Measurements from ENCODE around the gene KCNA5.

The KCNA5 gene

DNA sequence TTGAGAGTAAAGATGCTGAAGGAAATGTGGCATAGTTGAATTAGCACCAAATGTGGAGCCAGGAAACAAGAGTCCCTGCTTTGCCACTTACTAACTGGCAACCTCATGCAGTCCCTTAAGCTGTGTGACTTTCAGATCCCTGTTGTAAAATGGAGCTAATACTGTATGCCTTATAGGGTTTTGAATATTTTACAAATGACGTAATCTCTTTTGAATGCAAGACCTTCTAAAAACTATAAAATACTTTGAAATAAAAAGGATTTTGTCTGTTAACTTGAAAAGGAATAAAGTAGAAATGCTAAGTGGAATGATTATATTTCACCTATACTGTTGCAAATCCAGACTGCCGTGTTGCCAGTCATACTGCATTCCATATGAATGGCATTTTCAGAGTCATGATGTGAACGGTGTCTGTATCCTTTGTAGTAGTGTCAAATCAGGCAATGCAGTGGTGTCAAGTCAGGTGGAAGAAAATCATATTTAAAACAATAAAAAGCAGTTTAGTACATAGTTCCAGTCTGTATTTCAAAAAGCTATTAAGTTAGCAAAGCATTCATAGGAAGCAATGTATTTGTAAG, 21.3 kb downstream of the KCNA5 start:
- no peak for DNase-seq (ENCODE audit: low read depth)

- DNase-seq (ENCODE audit: low read depth): no peak
Measured at GRCh38 chr12:5066251-5066650, 22.6 kb downstream of the KCNA5 start.

- no peak for DNase-seq (ENCODE audit: low read depth)
Measured at GRCh38 chr12:5068126-5068525, 24.4 kb downstream of the KCNA5 start.

GRCh38 chr12:5068619-5069018, 24.9 kb downstream of the KCNA5 start:
- DNase-seq (ENCODE audit: low read depth): no peak

DNA sequence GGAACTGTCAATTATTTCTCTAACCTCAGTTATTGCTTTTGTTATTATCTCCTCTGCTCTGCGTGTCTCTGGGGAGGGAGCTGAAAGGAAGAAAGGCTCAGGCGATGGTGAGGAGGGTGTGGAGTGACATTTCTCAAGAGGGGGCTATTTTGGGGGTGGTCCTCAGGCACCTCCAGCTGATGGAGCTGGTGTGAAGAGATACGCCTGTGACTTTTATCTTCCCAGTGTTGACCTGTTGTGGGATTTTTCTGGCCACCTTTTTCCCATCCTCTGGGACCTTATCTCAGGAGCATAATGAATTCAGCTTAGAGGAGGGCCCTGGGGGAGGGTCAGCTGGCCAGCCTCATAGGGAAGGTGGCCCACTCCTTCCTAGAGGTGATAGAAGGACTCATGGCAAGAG, 26.4 kb downstream of the KCNA5 start:
- DNase-seq (ENCODE audit: low read depth): no peak

DNA sequence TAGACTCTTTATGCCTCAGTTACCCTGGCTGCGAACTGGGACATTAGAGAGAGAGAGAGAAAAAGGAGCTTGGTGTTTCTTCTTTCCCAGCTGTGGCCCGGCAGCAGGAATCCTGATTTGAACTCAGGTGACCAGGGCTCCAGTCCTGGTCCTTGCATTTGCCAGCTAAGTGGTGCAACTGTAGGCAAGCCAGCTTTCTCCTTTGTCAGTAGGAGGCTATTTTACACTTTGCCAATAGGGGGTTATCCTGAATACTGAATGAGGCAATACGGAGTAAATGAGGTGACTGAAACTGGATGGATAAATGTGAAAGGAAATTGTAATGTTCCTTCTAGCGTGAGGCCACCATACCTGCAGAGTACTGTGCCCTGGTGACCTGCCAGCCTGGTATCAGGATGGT, 27.8 kb downstream of the KCNA5 start:
- DNase-seq (ENCODE audit: low read depth): no peak

GRCh38 chr12:5072311-5072710, 28.6 kb downstream of the KCNA5 start:
- no peak for DNase-seq (ENCODE audit: low read depth)

DNA sequence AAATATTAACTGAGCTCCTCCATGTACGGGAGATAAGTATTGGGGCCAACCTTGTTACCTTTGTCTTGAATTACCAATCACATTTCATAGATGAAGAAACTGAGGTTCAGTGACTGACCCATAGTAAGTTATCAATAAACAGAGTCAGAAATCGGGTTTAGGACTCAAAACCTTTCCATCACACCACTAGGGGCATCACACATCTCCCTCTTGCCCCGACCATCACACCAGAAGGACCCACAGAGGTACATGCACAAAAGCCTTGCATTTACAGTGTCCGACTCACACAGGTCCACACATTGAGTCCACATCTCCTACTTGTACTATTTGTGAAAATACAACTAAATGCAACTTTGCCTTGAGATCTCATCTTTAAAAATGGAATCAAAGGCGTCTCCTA, 29.4 kb downstream of the KCNA5 start:
- DNase-seq (ENCODE audit: low read depth): no peak

DNA sequence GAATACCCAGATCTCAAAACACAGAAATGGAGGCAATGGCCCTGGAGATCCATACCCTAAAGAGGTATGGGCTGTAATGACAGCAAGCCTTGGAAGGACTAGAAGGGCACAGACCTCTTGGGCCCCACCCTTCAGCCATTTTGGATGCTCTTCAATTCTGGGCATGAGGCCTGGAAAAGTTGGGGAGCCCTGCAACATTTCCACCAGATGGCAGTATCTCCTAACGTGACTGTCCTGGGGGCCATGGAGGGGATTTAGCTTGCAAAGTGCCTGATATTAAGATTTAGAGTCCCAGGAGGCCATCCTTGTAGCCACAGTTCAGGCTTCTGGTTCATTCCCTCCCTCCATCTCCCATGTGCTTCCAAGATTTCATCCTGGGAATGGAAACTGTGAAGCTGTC, 30.2 kb downstream of the KCNA5 start:
- no peak for DNase-seq (ENCODE audit: low read depth)

- DNase-seq (ENCODE audit: low read depth): no peak
Measured at GRCh38 chr12:5076761-5077160, 33.1 kb downstream of the KCNA5 start.

GRCh38 chr12:5078423-5078822, 34.7 kb downstream of the KCNA5 start:
- DNase-seq (ENCODE audit: low read depth): no peak

DNA sequence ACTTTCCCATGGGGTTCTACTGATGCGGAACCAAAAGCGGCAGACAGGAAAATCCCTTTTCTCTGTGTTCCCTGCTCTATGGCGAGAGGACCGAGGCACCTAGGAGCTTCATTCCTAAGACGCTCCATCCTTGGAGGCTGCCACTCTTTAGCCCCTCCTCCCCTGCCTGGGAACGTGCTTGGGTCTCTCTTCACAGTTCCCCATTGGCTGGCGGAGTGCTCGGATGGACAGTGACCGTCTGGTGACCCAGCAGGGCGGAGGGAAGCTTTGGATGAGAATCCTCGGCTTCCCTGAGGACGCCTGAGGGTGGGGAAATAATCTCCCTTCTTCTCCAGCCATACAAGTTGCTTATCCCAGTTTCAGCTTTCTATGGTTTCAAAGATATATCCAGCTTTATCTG, 37.3 kb downstream of the KCNA5 start:
- no peak for DNase-seq (ENCODE audit: low read depth)

DNA sequence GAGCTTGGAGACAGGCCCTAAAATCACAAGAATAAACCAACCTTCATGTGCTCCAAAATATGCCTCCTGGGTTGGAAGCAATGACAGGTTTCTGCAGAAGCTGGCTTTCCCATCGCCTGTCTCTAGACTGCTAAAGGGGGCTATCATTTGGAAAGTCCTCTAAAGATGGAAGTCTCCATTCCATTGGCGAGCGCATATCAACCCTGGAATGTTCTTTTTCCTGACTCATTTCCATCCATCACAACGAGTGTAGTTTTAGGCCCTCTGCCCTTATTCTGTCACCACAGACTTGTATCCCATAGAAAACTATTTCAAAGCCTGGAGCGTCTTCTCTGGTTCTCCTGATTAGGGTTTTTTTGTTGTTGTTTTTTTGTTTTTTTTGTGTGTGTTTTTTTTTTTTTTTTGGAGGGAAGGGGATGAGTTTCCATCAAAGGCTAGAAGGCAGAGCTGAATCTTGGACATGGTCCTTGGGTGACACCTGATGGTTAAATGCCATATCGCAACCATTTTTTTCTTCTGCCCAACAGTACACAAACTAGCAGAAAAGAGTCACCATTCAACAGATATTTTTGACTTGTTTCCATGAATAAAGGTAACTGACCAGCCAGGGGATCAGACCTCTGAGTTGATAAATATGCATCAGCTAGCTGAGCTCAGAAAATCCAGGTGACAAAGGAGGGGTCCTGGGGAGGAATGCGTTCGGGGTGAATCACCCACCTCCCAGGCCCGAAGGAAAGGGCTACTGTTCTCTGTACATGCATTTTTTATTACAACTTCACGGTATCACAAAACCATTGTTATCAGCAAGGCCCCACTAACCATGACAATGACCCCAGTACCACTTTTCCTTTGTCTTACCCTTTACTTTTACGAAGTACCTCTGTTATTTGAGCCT, 40.5 kb downstream of the KCNA5 start:
- DNase-seq (ENCODE audit: low read depth): no peak

DNA sequence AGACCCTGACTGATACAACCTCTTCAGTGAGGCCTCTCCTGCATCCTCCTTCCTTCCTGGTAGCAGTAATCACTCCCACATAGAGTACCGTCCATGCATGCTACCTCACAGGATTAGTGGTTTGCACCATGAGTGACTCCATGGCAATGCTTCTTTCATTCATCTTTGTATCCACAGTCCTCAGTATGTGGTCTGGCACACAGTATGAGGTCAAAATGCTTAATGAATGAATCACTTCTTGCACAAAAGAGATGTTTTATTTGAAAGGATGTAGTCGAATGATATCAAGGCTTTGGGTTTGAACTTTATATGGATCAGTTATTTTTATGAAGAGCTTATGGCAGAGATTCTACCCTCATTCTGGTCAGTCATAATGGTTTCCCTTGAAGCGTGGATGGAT, 42.2 kb downstream of the KCNA5 start:
- no peak for DNase-seq (ENCODE audit: low read depth)

GRCh38 chr12:5087831-5088554, 44.3 kb downstream of the KCNA5 start:
- DNase-seq (ENCODE audit: low read depth): no peak

- DNase-seq (ENCODE audit: low read depth): no peak
Measured at GRCh38 chr12:5088586-5089264, 45.0 kb downstream of the KCNA5 start.

- DNase-seq (ENCODE audit: low read depth): no peak
Measured at GRCh38 chr12:5094551-5094950, 50.9 kb downstream of the KCNA5 start.

DNA sequence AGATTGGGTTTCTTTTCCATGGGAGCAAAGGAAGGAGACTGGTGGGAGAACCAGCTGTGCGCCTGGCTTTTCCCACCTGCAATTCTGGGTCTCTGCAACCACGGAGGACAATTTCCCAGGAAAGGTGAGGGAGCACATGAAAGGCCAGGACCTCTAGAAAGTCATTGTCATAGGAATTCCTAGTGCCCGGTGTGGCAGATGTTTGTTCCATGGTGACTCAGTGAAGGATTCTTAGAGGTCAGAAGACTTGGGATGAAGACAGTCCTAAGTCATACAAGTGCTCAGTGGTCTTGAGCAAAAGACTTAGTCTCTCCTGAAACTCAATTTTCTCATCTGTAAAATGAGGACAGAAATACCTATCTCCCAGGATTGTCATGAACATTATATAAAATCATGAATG, 51.3 kb downstream of the KCNA5 start:
- DNase-seq (ENCODE audit: low read depth): no peak

All from stimulated activated CD4-positive, alpha-beta T cell treated with anti-CD3 and anti-CD28 coated beads, Interleukin-2, amount 100 ng/mL, for 4 hours (primary cell).